Activated CD8-positive, alpha-beta memory T cell treated with anti-CD3 and anti-CD28 coated beads for 48 hours (primary cell): ENCODE measurements around the gene ZNF8.
"Not testable (repeated sequence)": the region's sequence is repeated elsewhere in the genome, so short reads cannot be mapped to it uniquely, and the experiment has no call there.

Experiments used
- DNase-seq, 3 experiments: peaks; one replicate each; pipeline ENCODE4 v3.0.0-alpha.2; 2020; ENCODE audit warnings: low read depth in 2 of 3, low spot score in 2 of 3

ZNF8 gene

DNA sequence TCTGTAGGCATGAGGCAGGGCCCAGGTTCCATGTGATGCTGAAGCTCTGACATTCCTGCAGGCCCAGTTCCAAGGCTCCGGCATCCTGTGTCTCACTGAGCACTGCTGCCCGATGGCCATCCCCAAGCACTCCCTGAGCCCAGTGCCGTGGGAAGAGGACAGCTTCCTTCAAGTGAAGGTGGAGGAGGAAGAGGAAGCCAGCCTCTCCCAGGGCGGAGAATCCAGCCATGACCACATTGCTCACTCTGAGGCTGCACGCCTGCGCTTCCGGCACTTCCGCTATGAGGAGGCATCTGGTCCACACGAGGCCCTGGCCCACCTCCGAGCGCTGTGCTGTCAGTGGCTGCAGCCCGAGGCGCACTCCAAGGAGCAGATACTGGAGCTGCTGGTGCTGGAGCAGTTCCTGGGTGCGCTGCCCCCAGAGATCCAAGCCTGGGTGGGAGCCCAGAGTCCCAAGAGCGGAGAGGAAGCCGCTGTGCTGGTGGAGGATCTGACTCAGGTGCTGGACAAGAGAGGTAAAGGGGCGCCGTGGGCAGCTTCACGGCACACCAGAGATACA lies 56.0 kb downstream of the ZNF8 start:
- DNase-seq: no peak

DNA sequence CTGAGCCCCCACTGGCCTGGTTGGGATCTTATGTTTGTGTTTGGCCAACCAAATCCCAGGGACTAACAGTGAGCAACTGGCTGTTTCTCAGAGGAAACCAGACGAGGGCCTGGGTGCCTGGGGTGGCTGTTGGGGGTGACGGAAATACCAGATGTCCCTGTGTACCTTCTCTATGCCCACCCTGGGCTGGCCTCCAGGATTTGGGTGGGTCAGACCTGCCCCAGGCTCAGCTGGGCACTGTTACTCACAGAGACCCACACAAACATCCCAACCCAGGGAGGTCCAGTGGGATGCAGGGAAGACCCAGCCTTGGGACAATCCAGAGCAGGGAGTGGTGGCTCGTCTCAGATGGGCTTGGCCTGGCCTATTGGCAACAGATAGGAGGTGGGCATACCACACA lies 56.9 kb downstream of the ZNF8 start:
- DNase-seq: no peak

DNA sequence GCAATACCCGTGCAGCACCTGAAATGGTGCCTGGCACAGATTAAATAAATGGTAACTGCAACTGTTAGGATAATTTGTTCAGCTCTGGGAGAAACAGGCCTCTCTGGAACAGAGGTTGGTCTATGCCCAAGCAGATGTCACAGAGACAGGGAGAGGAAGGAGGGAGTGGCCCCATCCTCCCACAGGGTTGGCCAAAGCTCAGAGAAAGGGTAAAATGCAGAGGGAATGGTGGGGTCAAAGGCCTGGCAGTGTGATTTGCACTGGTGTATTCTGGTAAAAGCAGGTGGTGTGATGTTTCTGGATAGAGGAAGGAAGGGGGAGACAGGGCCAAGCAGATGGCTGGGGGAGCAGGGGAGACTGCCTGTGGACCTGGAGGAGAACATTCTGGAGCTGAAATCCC lies 57.5 kb downstream of the ZNF8 start:
- DNase-seq: no peak

DNA sequence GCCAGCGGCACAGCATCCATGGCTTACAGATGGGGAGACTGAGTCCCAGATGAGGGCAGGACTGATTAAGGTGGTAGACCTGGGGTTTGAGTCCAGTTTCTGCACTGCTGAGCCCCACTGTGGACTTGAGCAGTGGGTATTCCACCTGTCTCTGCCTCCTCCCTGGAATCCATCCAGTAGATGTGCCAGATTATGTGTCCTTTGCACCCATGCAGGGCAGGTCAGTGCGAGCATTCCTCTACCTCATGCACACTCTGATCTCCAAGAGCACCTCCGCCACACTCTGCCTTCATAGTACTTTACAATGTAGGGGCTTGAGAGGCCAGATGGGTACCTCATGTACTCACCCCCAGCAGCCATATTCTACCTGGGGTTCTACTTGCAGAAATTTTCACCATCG lies 58.1 kb downstream of the ZNF8 start:
- DNase-seq: no peak

DNA sequence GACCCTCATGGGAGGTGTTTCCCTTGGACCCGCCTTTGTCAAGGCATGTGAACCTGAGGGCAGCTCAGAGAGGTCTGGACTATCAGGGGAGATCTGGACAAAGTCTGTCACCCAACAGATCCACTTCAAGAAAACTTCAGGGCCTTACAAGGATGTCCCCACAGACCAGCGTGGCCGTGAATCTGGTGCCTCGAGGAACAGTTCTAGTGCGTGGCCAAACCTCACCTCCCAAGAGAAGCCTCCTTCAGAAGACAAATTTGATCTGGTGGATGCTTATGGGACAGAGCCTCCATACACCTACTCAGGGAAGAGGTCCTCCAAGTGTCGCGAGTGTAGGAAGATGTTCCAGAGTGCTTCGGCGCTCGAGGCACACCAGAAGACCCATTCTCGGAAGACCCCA lies 59.6 kb downstream of the ZNF8 start:
- DNase-seq: no peak

DNA sequence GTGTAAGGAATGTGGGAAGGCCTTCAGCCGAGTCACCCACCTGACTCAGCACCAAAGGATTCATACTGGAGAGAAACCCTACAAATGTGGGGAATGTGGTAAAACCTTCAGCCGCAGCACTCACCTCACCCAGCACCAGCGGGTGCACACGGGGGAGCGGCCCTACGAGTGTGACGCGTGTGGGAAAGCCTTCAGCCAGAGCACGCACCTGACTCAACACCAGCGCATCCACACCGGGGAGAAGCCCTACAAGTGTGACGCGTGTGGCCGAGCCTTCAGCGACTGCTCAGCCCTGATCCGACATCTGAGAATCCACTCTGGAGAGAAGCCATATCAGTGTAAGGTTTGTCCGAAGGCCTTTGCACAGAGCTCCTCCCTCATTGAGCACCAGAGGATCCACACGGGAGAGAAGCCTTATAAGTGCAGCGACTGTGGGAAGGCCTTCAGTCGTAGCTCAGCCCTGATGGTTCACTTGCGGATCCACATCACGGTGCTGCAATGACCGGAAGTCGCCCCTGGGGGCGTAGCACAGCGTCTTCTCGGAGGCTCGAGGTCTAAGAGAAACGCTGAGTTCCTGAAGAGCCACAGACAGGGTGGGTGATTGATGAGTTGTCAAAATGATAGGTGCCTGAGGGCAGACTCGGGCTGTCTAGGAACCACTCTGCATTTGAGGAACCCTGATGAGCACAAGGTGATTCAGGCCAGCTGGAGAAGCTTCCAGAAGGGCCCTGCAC lies 60.2 kb downstream of the ZNF8 start:
- no peak for DNase-seq

DNA sequence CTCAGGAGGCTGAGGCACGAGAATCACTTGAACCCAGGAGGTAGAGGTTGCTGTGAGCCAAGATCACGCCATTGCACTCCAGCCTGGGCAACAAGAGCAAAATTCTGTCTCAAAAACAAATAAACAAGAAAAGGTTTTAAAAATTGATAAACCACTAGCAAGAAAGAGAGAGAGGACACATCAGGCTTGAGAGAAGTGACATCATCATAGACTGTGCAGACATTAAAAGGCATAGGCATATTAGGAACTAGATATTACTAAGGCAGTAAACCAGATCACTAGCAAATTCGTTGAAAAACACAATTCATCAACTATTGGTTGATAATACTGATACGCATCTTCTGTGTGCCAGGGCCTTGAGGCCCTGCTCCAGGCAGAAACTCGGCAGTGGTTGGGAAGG lies 66.8 kb downstream of the ZNF8 start:
- DNase-seq: no peak

DNA sequence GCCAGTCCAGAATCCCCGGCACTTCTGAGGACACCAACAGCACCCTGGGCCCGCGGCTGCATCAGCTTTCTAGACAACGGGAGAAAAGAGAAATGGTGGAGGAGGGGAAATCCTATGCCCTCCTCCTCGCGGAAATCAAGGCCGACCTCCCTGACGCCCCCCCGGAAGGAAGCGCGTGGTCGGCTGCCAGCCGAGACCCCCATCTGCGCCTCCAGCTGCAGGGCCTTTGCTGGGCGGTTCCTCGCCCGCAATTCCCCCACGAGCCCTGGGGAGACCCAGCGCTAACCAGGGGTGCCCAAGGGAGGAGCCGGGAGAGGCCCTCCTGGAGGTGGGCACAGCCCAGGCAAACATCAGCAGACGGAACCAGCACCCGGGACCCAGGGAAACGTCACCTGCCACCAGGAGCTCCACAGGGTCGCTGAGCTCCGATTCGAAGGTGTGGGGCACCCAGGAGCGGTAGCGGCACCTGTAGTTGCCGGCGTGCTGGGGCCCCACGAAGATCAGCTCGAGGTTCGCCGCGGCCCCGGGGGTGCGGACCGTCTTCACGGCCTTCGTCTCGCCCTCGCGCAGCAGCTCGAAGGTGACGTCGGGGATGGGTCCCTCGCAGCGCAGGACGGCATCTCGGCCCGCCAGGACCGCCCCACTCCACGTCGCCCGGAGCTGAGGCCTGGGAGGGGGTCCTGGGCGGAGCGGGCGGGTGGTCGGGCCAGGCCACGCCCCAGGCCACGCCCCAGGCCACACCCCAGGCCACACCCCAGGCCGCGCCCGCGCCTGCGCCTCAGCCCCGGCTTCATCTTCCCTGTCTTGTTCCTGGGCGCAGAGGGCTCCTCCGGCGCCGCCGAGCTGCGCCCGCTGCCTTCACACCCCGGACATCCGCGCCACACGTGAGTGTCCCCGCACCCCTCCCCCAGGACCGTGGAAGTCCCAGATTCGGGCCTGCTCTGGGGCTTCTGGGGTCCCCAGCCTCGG lies 68.5 kb downstream of the ZNF8 start:
- peak; percentile 46 to 61 (median 61) for DNase-seq

DNA sequence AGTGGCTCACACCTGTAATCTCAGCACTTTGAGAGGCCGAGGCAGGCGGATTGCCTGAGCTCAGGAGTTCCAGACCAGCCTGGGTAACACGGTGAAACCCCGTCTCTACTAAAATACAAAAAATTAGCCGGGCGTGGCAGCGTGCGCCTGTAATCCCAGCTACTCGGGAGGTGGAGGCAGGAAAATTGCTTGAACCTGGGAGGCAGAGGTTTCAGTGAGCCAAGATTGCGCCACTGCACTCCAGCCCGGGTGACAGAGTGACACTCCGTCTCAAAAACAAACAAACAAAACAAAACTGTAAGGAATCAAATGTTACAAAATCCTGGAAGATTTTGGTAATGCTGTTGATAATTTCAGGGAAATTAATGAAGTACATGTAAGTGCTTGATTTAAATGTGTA lies 69.3 kb downstream of the ZNF8 start:
- not testable (repeated sequence) for DNase-seq

DNA sequence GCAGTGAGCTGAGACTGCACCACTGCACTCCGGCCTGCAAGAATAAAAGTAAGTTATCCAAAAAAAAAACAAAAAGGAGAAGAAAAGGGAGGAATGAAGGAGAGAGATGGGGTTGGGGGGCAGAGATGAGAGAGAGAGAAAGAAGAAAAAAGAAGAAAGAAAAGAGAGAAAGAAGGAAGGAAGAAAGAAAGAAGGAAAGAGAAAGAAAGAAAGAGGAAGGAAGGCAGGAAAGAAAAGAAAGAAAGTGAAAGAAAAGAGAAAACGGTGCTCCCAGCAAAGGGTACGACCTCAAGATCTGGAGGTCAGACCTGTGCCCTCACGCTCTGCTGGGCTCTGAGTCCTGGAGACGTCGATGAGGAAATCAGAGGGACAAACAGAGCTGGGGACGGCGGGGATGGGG lies 70.8 kb downstream of the ZNF8 start:
- no peak for DNase-seq

DNA sequence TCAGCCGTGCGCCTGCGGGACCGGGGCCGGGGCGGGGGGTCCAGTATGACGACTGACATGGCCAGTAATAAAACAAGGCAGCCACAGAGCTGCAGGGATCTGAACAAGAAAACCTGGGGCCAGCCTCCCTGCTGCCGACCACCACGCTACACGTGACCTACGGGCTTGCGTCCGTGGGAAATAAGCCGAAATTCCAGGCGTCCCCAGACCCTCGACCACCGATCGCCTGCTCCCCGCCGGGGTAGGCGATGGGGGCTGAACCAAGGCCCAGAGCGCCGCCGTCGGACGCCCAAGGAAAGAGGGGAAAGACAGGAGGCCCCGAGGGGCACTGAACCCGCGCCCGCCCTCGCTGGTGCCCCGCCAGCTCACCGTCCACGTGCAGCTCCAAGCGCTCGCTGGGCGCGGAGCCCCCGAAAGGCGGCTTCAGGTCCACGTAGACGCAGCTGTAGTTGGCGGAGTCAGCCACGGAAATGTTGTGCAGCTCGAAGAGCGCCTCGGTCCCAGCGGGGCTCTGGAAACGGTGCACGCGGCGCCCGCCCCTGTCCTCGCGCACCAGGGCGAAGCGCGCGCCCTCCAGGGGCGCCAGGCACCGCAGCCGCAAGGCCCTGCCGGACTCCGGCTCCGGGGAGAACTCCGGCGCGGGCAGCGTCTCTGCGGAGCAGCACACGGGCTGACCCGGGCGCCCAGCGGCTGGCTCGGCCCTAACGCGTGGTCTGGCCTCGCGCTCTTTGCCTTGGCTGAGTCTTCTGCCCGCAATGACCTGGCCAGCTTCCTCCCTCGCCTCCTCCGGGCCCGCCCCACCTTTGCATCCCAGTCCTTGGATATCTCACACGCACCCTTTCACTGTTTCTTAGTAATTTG lies 71.5 kb downstream of the ZNF8 start:
- DNase-seq: no peak

DNA sequence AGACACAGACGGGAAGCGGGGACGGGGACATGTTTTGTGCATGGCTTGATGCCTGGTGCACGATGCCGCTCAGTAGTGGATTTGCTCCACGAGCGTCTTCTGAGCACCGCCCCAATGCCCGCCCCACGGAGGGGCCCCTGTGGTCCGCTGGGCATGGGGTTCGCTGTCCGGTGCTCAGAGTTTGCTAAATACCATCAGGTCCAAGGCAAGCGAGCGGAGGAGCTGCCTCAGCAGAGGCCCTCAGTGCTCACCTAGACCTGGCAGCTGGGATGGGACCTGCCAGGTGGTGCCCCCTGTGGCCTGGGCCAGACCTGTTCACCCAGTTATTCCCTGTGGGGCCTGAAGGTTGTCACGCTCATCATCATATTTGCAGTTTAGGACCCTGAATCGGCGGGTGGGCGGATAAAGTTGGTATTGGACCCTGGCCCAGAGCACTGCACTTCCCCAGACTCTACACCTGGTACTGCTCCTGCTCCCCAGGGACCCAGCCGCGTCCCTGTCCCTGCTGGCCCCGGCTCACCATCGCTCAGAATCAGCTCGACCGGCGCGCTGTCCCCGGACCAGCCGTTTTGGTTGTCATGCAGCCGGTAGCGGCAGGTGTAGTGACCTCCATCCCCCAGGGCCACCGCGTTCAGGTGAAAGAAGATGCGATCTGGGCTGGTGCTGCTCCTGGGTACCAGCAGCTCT lies 72.3 kb downstream of the ZNF8 start:
- DNase-seq: no peak

DNA sequence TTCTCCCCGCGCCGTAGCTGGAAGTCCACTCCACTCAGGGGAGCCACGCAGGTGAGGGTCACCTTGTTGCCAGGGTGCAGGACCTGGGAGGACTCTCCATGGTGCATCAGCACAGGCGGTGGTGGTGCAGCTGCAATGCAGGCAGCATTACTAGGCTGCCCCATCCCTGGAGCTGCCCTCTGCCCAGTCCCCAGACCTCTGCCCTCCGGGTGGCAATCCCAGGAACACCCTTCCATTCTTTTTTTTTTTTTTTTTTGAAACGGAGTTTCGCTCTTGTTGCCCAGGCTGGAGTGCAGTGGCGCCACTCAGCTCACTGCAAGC lies 72.8 kb downstream of the ZNF8 start:
- no peak for DNase-seq

DNA sequence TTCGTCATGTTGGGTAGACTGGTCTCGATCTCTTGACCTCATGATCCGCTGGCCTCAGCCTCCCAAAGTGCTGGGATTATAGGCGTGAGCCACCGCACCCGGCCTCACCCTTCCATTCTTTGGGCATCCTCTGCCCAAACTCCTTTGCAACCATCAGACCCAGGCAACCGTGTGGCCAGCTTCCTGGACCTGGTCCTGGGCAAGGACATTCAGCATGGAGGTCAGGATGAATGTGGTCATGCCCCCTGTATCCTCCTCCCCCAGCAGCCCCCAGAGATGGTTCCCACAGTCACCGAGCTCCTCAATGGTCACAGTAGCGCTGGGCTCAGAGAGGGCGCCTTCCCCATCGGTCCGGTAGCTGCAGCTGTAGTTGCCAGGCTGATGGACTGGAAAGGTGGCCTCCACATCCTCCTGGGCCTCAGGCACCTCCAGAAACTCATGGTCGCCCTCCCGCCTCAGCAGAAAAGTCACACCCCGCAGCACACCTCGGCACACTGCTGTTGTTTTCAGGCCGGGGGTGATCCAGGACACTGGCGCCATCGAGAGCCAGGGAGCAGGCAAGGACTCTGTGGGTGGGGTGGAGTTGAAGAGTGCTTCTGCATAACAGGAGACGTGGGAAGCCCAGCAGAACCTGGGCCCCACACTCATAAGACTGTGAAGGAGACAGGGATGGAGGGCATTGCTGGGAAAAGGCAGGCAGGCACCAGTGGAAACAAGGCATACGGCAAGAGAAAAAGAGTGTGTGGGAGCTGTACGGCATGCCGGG lies 73.4 kb downstream of the ZNF8 start:
- no peak for DNase-seq
